ENCODE results near the gene PRICKLE1.
A peak's percentile ranks its signal among the peaks of the same experiment; 100 is the strongest.

Gene PRICKLE1

DNA sequence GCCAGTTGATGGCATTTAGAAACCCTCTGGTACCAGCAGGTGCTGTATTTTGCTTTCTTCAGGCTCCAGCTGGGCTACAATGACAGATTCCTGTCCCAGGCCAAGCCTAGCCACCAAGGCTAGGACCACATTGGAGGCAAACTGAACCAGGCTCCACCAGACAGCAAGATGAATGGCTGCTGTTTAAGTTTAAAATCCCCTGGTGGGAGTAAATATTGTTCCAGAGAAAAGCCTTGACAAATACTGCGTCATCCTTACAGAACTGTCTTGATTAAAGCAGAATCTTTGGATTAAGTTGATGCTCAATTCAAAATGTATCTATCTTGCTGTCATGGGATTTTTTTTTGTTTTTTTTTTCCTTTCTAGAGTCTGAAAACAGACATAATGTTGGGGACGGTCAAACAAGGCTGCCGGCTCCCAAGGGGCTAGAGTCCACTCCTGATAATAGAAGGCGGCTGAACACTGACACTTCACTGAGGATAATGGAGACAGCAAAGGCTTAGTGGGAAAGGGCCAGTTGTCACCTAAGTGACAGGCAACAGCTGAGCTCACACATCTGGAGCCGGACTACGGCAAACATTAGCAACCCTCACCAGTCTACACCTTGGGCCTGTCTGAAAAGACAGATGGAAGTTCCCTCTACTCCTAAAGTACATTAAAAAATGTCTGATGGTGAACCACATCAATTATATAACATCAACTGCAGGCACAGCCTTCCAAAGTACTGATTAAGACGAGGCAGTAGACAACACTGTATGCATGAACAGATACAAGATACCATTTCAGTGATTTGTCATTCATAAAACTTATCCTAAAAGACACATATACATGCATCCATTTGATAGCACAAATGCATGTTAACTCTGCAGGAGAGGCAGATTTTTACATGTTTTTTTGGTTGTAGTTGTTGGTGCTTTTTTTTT is 1.7 kb downstream of the PRICKLE1 start:
- H3K36me3 ChIP-seq (ENCODE audit: insufficient read depth, low read length): no peaks in the 10 kb centered on the region
- H3K9ac ChIP-seq (ENCODE audit: low read length): no peak overlapping the region
- no peaks in the 10 kb centered on the region for H3K27me3 ChIP-seq (ENCODE audit: control insufficient read depth in 1 of 2, insufficient read depth in 2 of 2, low read length in 2 of 2)
- no peak overlapping the region for H3K27ac ChIP-seq (ENCODE audit: low read depth, low read length)
- no peaks in the 10 kb centered on the region for H3K9me3 ChIP-seq (ENCODE audit: low read length)
- H3K4me3 ChIP-seq (ENCODE audit: low read depth in 1 of 2, low read length in 2 of 2): peak overlapping the region; percentile 64 to 94
- H3K4me1 ChIP-seq (ENCODE audit: insufficient read depth, low read length): peaks cover 37% of the 10 kb centered on the region

GRCh38 chr12:42586268-42586667 is 3.3 kb downstream of the PRICKLE1 start:
- no peak overlapping the region for H3K9ac ChIP-seq (ENCODE audit: low read length)
- H3K27ac ChIP-seq (ENCODE audit: low read depth, low read length): no peak overlapping the region
- peaks cover 41% of the 10 kb centered on the region for H3K4me1 ChIP-seq (ENCODE audit: insufficient read depth, low read length)
- no peaks in the 10 kb centered on the region for H3K27me3 ChIP-seq (ENCODE audit: control insufficient read depth in 1 of 2, insufficient read depth in 2 of 2, low read length in 2 of 2)
- H3K4me3 ChIP-seq (ENCODE audit: low read depth in 1 of 2, low read length in 2 of 2): no peak overlapping the region
- H3K36me3 ChIP-seq (ENCODE audit: insufficient read depth, low read length): no peaks in the 10 kb centered on the region
- H3K9me3 ChIP-seq (ENCODE audit: low read length): no peaks in the 10 kb centered on the region

DNA sequence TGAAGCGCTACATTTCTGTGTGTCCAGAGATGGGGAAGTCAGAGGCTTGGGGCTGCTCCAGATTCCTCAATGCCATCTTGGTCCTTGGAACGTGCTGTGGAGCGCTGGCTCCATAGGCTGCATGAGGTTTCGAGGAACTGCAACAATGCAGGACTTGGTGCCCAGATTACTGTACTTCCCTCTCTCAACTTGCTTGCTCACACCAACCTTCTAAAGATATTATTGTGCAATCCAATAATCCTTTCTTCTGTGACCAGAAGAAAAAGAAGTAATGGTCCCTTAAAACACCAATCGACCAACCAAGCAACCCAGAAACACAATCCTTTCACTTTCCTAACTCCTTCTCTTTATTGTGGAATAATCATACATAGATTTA is 3.7 kb downstream of the PRICKLE1 start:
- no peaks in the 10 kb centered on the region for H3K9me3 ChIP-seq (ENCODE audit: low read length)
- H3K27ac ChIP-seq (ENCODE audit: low read depth, low read length): no peak overlapping the region
- H3K9ac ChIP-seq (ENCODE audit: low read length): no peak overlapping the region
- no peaks in the 10 kb centered on the region for H3K36me3 ChIP-seq (ENCODE audit: insufficient read depth, low read length)
- no peak overlapping the region for H3K4me3 ChIP-seq (ENCODE audit: low read depth in 1 of 2, low read length in 2 of 2)
- H3K27me3 ChIP-seq (ENCODE audit: control insufficient read depth in 1 of 2, insufficient read depth in 2 of 2, low read length in 2 of 2): no peaks in the 10 kb centered on the region
- H3K4me1 ChIP-seq (ENCODE audit: insufficient read depth, low read length): peaks cover 41% of the 10 kb centered on the region

DNA sequence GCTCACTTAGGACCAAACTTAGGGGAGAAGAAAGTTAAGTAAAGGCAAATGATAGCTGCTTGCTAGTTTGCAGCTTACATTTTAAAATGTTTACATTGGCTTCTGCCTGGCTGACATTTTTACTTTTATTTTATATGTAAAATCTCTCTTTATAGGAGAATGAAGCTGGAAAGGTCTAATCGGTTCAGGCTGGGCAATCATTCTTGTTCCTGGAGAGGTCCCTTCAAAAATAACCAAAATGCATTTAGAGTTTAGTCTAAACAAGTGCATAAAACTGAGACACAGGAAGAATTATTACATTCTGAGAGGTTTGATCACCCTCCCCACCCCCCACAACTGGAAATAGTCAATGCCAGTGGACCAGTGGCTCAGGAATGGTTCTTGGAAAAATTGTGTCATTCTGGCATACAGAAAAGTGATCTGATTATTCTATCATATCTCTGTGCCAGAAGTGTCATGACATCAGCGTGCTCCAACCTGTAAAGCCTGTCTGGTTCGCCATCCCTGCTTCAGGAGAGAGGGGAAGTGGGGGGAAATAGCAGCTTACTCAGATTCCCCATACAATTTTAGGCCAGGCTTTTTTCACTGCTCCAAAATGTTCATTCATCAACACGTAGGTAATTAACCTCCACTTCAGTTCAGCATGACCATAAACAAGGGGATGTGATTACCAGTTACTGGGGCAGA is 4.2 kb downstream of the PRICKLE1 start:
- Histone ChIP-seq H3K4me1 (ENCODE audit: insufficient read depth, low read length) (peaks cover 38% of the 10 kb centered on the region), H3K27ac (ENCODE audit: low read depth, low read length) (peak overlapping the region; percentile 56), H3K36me3 (ENCODE audit: insufficient read depth, low read length) (no peaks in the 10 kb centered on the region), H3K9me3 (ENCODE audit: low read length) (no peaks in the 10 kb centered on the region), H3K4me3 (ENCODE audit: low read depth in 1 of 2, low read length in 2 of 2) (peak overlapping the region in 1 of 2 donors; percentile 0), H3K9ac (ENCODE audit: low read length) (no peak overlapping the region), H3K27me3 (ENCODE audit: control insufficient read depth in 1 of 2, insufficient read depth in 2 of 2, low read length in 2 of 2) (no peaks in the 10 kb centered on the region)

GRCh38 chr12:42584651-42585111 is 4.9 kb downstream of the PRICKLE1 start:
- Histone ChIP-seq H3K4me1 (ENCODE audit: insufficient read depth, low read length) (peaks cover 36% of the 10 kb centered on the region), H3K36me3 (ENCODE audit: insufficient read depth, low read length) (no peaks in the 10 kb centered on the region), H3K9me3 (ENCODE audit: low read length) (no peaks in the 10 kb centered on the region), H3K4me3 (ENCODE audit: low read depth in 1 of 2, low read length in 2 of 2) (peak overlapping the region in 1 of 2 donors; percentile 0), H3K9ac (ENCODE audit: low read length) (no peak overlapping the region), H3K27me3 (ENCODE audit: control insufficient read depth in 1 of 2, insufficient read depth in 2 of 2, low read length in 2 of 2) (no peaks in the 10 kb centered on the region), H3K27ac (ENCODE audit: low read depth, low read length) (no peak overlapping the region)

GRCh38 chr12:42583016-42583415 is 6.5 kb downstream of the PRICKLE1 start:
- no peak overlapping the region for H3K4me3 ChIP-seq (ENCODE audit: low read depth in 1 of 2, low read length in 2 of 2)
- H3K4me1 ChIP-seq (ENCODE audit: insufficient read depth, low read length): peaks cover 32% of the 10 kb centered on the region
- no peak overlapping the region for H3K9ac ChIP-seq (ENCODE audit: low read length)
- no peaks in the 10 kb centered on the region for H3K9me3 ChIP-seq (ENCODE audit: low read length)
- no peaks in the 10 kb centered on the region for H3K36me3 ChIP-seq (ENCODE audit: insufficient read depth, low read length)
- no peaks in the 10 kb centered on the region for H3K27me3 ChIP-seq (ENCODE audit: control insufficient read depth in 1 of 2, insufficient read depth in 2 of 2, low read length in 2 of 2)
- no peak overlapping the region for H3K27ac ChIP-seq (ENCODE audit: low read depth, low read length)

DNA sequence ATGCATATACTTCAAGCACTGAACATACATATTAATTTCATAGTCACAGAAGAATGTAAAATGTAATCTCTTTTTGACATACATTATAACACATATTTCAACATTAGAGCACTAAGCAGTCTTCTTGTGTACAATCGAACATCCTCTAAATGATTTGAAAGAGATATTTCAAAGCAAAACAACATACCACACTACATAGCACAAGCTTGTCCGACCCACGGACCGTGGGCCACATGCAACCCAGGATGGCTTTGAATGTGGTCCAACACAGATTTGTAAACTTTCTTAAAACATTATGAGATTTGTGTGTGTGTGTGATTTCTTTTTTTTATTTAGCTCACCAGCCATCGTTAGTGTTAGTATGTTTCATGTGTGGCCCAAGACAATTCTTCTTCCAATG is 7.0 kb downstream of the PRICKLE1 start:
- no peak overlapping the region for H3K4me3 ChIP-seq (ENCODE audit: low read depth in 1 of 2, low read length in 2 of 2)
- no peak overlapping the region for H3K9ac ChIP-seq (ENCODE audit: low read length)
- no peak overlapping the region for H3K27ac ChIP-seq (ENCODE audit: low read depth, low read length)

GRCh38 chr12:42582050-42582449 is 7.5 kb downstream of the PRICKLE1 start:
- H3K9ac ChIP-seq (ENCODE audit: low read length): no peak overlapping the region
- H3K36me3 ChIP-seq (ENCODE audit: insufficient read depth, low read length): no peaks in the 10 kb centered on the region
- peaks cover 32% of the 10 kb centered on the region for H3K4me1 ChIP-seq (ENCODE audit: insufficient read depth, low read length)
- no peak overlapping the region for H3K4me3 ChIP-seq (ENCODE audit: low read depth in 1 of 2, low read length in 2 of 2)
- no peaks in the 10 kb centered on the region for H3K27me3 ChIP-seq (ENCODE audit: control insufficient read depth in 1 of 2, insufficient read depth in 2 of 2, low read length in 2 of 2)
- no peak overlapping the region for H3K27ac ChIP-seq (ENCODE audit: low read depth, low read length)
- H3K9me3 ChIP-seq (ENCODE audit: low read length): no peaks in the 10 kb centered on the region

More for the DNA sequence above, 7.0 kb downstream of the PRICKLE1 start:
- Histone ChIP-seq H3K4me1 (ENCODE audit: insufficient read depth, low read length) (peaks cover 32% of the 10 kb centered on the region), H3K27me3 (ENCODE audit: control insufficient read depth in 1 of 2, insufficient read depth in 2 of 2, low read length in 2 of 2) (no peaks in the 10 kb centered on the region), H3K9me3 (ENCODE audit: low read length) (no peaks in the 10 kb centered on the region), H3K36me3 (ENCODE audit: insufficient read depth, low read length) (no peaks in the 10 kb centered on the region)

DNA sequence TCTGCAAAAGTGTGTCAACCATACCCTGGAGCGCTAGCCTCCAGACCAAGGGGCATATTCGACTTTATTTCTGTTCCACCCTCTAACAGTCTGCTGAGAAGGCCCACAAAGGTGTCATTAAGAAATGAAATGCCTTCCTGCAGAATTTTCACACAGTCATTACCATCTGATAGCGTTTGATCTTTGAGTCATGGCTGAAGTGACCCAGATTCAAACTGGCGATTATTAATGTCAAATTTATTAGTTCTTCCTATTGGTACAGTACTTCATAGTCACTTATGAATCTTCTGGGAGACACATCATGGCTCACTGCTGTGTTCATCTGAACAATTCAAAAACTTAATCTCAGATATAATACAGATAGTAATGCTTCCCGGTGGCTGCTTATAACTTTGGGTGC is 13.2 kb downstream of the PRICKLE1 start:
- H3K27me3 ChIP-seq (ENCODE audit: control insufficient read depth in 1 of 2, insufficient read depth in 2 of 2, low read length in 2 of 2): no peaks in the 10 kb centered on the region
- H3K27ac ChIP-seq (ENCODE audit: low read depth, low read length): no peak overlapping the region
- no peaks in the 10 kb centered on the region for H3K9me3 ChIP-seq (ENCODE audit: low read length)
- no peaks in the 10 kb centered on the region for H3K36me3 ChIP-seq (ENCODE audit: insufficient read depth, low read length)
- no peak overlapping the region for H3K9ac ChIP-seq (ENCODE audit: low read length)
- H3K4me3 ChIP-seq (ENCODE audit: low read depth in 1 of 2, low read length in 2 of 2): no peak overlapping the region
- no peaks in the 10 kb centered on the region for H3K4me1 ChIP-seq (ENCODE audit: insufficient read depth, low read length)

- Histone ChIP-seq H3K27ac (ENCODE audit: low read depth, low read length) (no peak overlapping the region), H3K9me3 (ENCODE audit: low read length) (no peaks in the 10 kb centered on the region), H3K27me3 (ENCODE audit: control insufficient read depth in 1 of 2, insufficient read depth in 2 of 2, low read length in 2 of 2) (no peaks in the 10 kb centered on the region), H3K4me1 (ENCODE audit: insufficient read depth, low read length) (no peaks in the 10 kb centered on the region), H3K4me3 (ENCODE audit: low read depth in 1 of 2, low read length in 2 of 2) (no peak overlapping the region), H3K36me3 (ENCODE audit: insufficient read depth, low read length) (no peaks in the 10 kb centered on the region), H3K9ac (ENCODE audit: low read length) (no peak overlapping the region)
Observed at GRCh38 chr12:42575717-42576116, 13.8 kb downstream of the PRICKLE1 start.

DNA sequence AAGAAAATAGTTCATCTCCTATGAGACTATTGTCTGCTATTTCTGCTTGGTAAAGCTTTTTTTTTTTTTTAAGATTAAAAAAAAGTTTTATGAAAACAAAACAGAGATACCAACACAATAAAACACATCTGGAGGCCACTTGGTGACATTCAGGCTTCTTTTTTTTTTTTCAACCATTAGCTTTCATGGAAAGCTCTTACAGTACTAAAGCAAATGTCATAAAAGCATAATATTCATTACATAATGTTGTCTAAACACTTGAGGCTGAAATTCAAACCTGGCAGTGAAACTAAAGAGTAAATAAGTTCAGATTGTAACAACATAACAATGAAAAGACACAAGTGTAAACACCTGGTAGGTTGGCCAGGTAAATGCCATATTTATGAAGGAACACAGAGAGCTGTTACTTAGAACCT is 14.7 kb downstream of the PRICKLE1 start:
- Histone ChIP-seq H3K27ac (ENCODE audit: low read depth, low read length) (no peak overlapping the region), H3K4me1 (ENCODE audit: insufficient read depth, low read length) (no peaks in the 10 kb centered on the region), H3K27me3 (ENCODE audit: control insufficient read depth in 1 of 2, insufficient read depth in 2 of 2, low read length in 2 of 2) (no peaks in the 10 kb centered on the region), H3K9me3 (ENCODE audit: low read length) (no peaks in the 10 kb centered on the region), H3K4me3 (ENCODE audit: low read depth in 1 of 2, low read length in 2 of 2) (no peak overlapping the region), H3K36me3 (ENCODE audit: insufficient read depth, low read length) (no peaks in the 10 kb centered on the region), H3K9ac (ENCODE audit: low read length) (no peak overlapping the region)

Data from muscle layer of colon (tissue), 2 donors.